B cell (primary cell): ENCODE results near the gene CELF4. TPM values are rescaled to one million over a fixed set of nuclear protein-coding genes. Genes with fewer than 3 reads are reported as not detected.

Experiments
- ATAC-seq: fragments of 200-7000 bp; cut with Tn5 transposase; one replicate; pipeline ENCODE4 v1.10.0; 2021; ENCODE audit warnings: low read depth, mild to moderate bottlenecking, moderate number of reproducible peaks, moderate library complexity
- CTCF ChIA-PET: fragments of 350-600 bp; sonication (Branson Sonifier 250); formaldehyde crosslinking; loops from one replicate; lab custom pipeline; 2021; ENCODE audit warnings: antibody characterized with exemption, inconsistent platforms; lab: Charles Lee
- POLR2A ChIA-PET: fragments of 350-600 bp; sonication (Branson Sonifier 250); formaldehyde crosslinking; loops from one replicate; lab custom pipeline; 2021; ENCODE audit warnings: antibody characterized with exemption; lab: Charles Lee
- DNase-seq: peaks from one replicate; pipeline ENCODE4 v3.0.0; 2013
- H2AFZ ChIP-seq: 2 replicates; pipeline ENCODE4 v1.6.1; 2012; ENCODE audit warnings: mild to moderate bottlenecking, low read depth, low read length; ENCODE audit not compliant: insufficient read depth, poor library complexity, severe bottlenecking
- H3K27ac ChIP-seq, 2 donors: 1 replicate in 1 of 2; 2 replicates in 1 of 2; pipeline ENCODE4 v1.5.1; 2012 to 2013; ENCODE audit warnings: low read length in 2 of 2, mild to moderate bottlenecking in 2 of 2, moderate library complexity in 1 of 2
- H3K27me3 ChIP-seq, 4 experiments: fragments of 200-600 bp in 1 of 4; sonication (generic) in 1 of 4; replicated peaks in 1 of 4; 1 replicate in 2 of 4; 2 replicates in 2 of 4; pipeline versions ENCODE4 v1.6.1 to v1.7.0; 2013 to 2016; ENCODE audit warnings: low read length in 3 of 4, mild to moderate bottlenecking in 2 of 4, mixed read lengths in 1 of 4, moderate library complexity in 1 of 4; ENCODE audit not compliant: insufficient read depth in 4 of 4, control insufficient read depth in 3 of 4; ENCODE audit errors: control extremely low read depth in 1 of 4
- H3K36me3 ChIP-seq, 2 experiments: replicated peaks in 1 of 2; 1 replicate in 1 of 2; 2 replicates in 1 of 2; pipeline versions ENCODE4 v1.6.1 to v1.7.1; 2013; ENCODE audit warnings: low read length in 1 of 2; ENCODE audit not compliant: insufficient read depth in 2 of 2, control insufficient read depth in 1 of 2; ENCODE audit errors: control extremely low read depth in 1 of 2, extremely low read depth in 1 of 2
- H3K4me1 ChIP-seq, 2 donors: fragments of 200-600 bp in 1 of 2; sonication (generic) in 1 of 2; 1 replicate in 1 of 2; 2 replicates in 1 of 2; pipeline versions ENCODE4 v1.5.1 to v1.6.1; 2013 to 2017; ENCODE audit warnings: low read length in 2 of 2; ENCODE audit not compliant: control insufficient read depth in 2 of 2, insufficient read depth in 2 of 2
- H3K4me2 ChIP-seq: replicated peaks from 2 replicates; pipeline ENCODE3; 2012; ENCODE audit warnings: mild to moderate bottlenecking, low read depth, low read length; ENCODE audit not compliant: poor library complexity, severe bottlenecking
- H3K4me3 ChIP-seq, 5 experiments: fragments of 200-600 bp in 1 of 5; sonication (generic) in 1 of 5; 1 replicate in 3 of 5; 2 replicates in 2 of 5; pipeline versions ENCODE4 v1.5.1 to v1.7.0; 2011 to 2016; ENCODE audit warnings: low read length in 4 of 5, mild to moderate bottlenecking in 4 of 5, low read depth in 2 of 5, control low read depth in 1 of 5, moderate library complexity in 1 of 5; ENCODE audit not compliant: insufficient read depth in 1 of 5; ENCODE audit errors: control extremely low read depth in 1 of 5, extremely low read depth in 1 of 5
- H3K79me2 ChIP-seq: fragments of 200-600 bp; sonication (generic); one replicate; pipeline ENCODE4 v1.6.0; 2016; ENCODE audit warnings: low read length; ENCODE audit not compliant: control insufficient read depth, insufficient read depth
- H3K9ac ChIP-seq: fragments of 200-600 bp; sonication (generic); 2 replicates; pipeline ENCODE4 v1.6.1; 2017; ENCODE audit warnings: mild to moderate bottlenecking, low read length, moderate library complexity
- H3K9me3 ChIP-seq, 3 donors: one replicate each; pipeline versions ENCODE4 v1.6.1 to v1.7.1; 2013; ENCODE audit warnings: low read length in 2 of 3; ENCODE audit not compliant: control insufficient read depth in 2 of 3, insufficient read depth in 1 of 3; ENCODE audit errors: control extremely low read depth in 1 of 3
- H4K20me1 ChIP-seq: 2 replicates; pipeline ENCODE4 v1.6.0; 2012; ENCODE audit warnings: mild to moderate bottlenecking, low read length; ENCODE audit not compliant: insufficient read depth, control insufficient read depth, poor library complexity, severe bottlenecking
- H3K27ac Mint-ChIP-seq: one replicate; pipeline ENCODE4 v1.8.0; 2021; ENCODE audit warnings: mixed read lengths
- H3K27me3 Mint-ChIP-seq: one replicate; pipeline ENCODE4 v1.8.0; 2021; ENCODE audit warnings: mixed read lengths
- H3K4me1 Mint-ChIP-seq: one replicate; pipeline ENCODE4 v1.8.0; 2021; ENCODE audit warnings: mixed read lengths
- H3K4me3 Mint-ChIP-seq: one replicate; pipeline ENCODE4 v1.8.0; 2021; ENCODE audit warnings: mixed read lengths
- H3K9me3 Mint-ChIP-seq: one replicate; pipeline ENCODE4 v1.8.0; 2022; ENCODE audit warnings: mixed read lengths; ENCODE audit not compliant: insufficient read depth
- EZH2 ChIP-seq: IDR thresholded peaks from 2 replicates; pipeline ENCODE4 v1.6.1; 2012; ENCODE audit warnings: borderline replicate concordance, low read depth, mild to moderate bottlenecking, moderate library complexity, low read length; ENCODE audit not compliant: insufficient read depth, poor library complexity, severe bottlenecking
- WGBS: methylation state at CpG from one replicate; pipeline ENCODE4 v1.1.5; 2013; ENCODE audit warnings: missing lambda C conversion rate; ENCODE audit not compliant: insufficient coverage; 5-methylcytosine and 5-hydroxymethylcytosine counted together
- intact Hi-C: fragments of 100-400 bp; cut with micrococcal nuclease; formaldehyde crosslinking; loops from one replicate; pipeline ENCODE4 v1.10.0; 2022
- polyA plus RNA-seq: library from polyadenylated mRNA; depleted of rRNA; stranded (reverse); fragments of >200 nt; gene quantifications from 2 replicates; pipeline ENCODE4 v1.2.3, GENCODE V29; 2012
- total RNA-seq, 2 donors: library from RNA; stranded (reverse); fragments of 120-200 nt in 1 of 2; gene quantifications; 1 replicate in 1 of 2; 2 replicates in 1 of 2; pipeline versions ENCODE4 v1.2.3 to v1.2.4, GENCODE V29; 2013 to 2022
- TF ChIP-seq, protein P1 (sequence below): fragments of 200-600 bp; IDR thresholded peaks from one replicate; pipeline ENCODE4 v1.8.0; 2022; ENCODE audit warnings: antibody characterized with exemption, mild to moderate bottlenecking

The CELF4 gene
- total and polyA plus RNA-seq, 2 donors (not counting 1 experiment from before 2014, with no cell fraction given) = not detected

DNA sequence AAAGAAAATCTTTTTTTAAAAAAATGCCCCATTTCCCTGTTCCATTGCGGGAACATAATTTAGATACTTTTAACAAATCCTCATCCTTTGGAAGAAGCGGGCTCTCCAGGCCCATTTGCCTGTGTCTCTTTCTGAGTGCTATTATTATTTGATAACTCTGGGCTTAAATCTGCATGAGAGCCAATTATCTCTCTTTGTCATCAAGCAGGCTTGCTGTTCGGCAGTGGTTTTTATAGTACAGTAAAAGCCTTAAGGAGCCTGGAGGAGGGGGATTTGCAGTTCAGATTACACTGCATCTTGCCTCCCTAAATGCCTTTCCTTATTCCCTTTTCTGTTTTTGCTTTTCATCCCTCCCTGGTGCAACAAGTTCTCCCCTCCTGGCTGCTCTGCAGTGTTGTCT lies 50.6 kb downstream of the CELF4 start:
- ATAC-seq (no peak), DNase-seq (no peak)
- H3K9me3 Mint-ChIP-seq = peaks cover under 1% of the 10 kb centered on the region
- Histone ChIP-seq H4K20me1 (no peaks in the 10 kb centered on the region), H3K9ac (no peak overlapping the region), H3K4me3 (no peak overlapping the region), H3K4me2 (no peak overlapping the region), H3K4me1 (no peaks in the 10 kb centered on the region), H3K9me3 (peaks cover 0 to 23% (median 0%) of the 10 kb centered on the region in 3 donors), H2AFZ (no peak overlapping the region), H3K79me2 (no peaks in the 10 kb centered on the region), H3K36me3 (no peaks in the 10 kb centered on the region), H3K27ac (no peak overlapping the region), H3K27me3 (peaks cover 0 to 5% (median 0%) of the 10 kb centered on the region in 4 experiments)
- CTCF ChIA-PET = no interaction called here
- H3K27ac Mint-ChIP-seq = no peak overlapping the region
- POLR2A ChIA-PET = no interaction called here
- TF ChIP-seq, protein P1, sequence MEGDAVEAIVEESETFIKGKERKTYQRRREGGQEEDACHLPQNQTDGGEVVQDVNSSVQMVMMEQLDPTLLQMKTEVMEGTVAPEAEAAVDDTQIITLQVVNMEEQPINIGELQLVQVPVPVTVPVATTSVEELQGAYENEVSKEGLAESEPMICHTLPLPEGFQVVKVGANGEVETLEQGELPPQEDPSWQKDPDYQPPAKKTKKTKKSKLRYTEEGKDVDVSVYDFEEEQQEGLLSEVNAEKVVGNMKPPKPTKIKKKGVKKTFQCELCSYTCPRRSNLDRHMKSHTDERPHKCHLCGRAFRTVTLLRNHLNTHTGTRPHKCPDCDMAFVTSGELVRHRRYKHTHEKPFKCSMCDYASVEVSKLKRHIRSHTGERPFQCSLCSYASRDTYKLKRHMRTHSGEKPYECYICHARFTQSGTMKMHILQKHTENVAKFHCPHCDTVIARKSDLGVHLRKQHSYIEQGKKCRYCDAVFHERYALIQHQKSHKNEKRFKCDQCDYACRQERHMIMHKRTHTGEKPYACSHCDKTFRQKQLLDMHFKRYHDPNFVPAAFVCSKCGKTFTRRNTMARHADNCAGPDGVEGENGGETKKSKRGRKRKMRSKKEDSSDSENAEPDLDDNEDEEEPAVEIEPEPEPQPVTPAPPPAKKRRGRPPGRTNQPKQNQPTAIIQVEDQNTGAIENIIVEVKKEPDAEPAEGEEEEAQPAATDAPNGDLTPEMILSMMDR = no peak
- no peak for TF ChIP-seq EZH2
- intact Hi-C loops = no loop called here
- no peaks in the 10 kb centered on the region for H3K4me1 Mint-ChIP-seq
- H3K27me3 Mint-ChIP-seq = peaks cover 5% of the 10 kb centered on the region
- no peak overlapping the region for H3K4me3 Mint-ChIP-seq
- WGBS = no CpG with 5 or more reads among the region's 3 CpGs

DNA sequence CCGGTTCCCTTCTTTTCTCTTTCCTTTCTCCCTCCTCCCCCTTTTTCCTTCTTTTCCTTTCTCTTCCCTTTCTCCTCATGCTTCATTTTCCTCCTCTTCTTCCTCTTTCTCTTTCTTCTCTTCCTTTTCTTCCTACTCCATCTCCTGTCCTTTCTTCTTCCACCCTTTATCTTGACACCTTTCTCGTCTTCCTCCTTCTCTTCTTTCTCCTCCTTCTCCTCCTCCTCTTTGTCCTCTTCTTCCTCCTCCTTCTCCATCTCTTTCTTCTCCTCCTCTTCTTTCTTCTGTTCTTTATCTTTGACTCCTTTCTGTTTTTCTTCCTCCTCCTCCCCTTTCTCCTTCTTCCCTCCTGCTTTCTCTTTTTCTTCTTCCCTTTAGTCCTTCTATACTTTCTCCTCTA lies 53.2 kb downstream of the CELF4 start:
- no peak overlapping the region for H2AFZ ChIP-seq
- peaks cover 0 to 35% (median 0%) of the 10 kb centered on the region in 3 donors for H3K9me3 ChIP-seq
- no peaks in the 10 kb centered on the region for H4K20me1 ChIP-seq
- no peak overlapping the region for H3K4me3 ChIP-seq
- ChIA-PET POLR2A (no interaction called here), CTCF (no interaction called here)
- Mint-ChIP-seq H3K4me1 (no peaks in the 10 kb centered on the region), H3K27ac (no peak overlapping the region), H3K27me3 (peaks cover 5% of the 10 kb centered on the region), H3K9me3 (peaks cover 5% of the 10 kb centered on the region), H3K4me3 (no peak overlapping the region)
- DNase-seq = no peak
- peaks cover 0 to 5% (median 0%) of the 10 kb centered on the region in 4 experiments for H3K27me3 ChIP-seq
- H3K9ac ChIP-seq = no peak overlapping the region
- H3K4me1 ChIP-seq = no peaks in the 10 kb centered on the region
- intact Hi-C loops = no loop called here
- no peak overlapping the region for H3K4me2 ChIP-seq
- ATAC-seq = no peak
- no peaks in the 10 kb centered on the region for H3K36me3 ChIP-seq
- no peak overlapping the region for H3K27ac ChIP-seq
- TF ChIP-seq, protein P1 = no peak
- no peak for TF ChIP-seq EZH2
- 86% methylated on average over 2 of the region's 2 CpGs for WGBS
- no peaks in the 10 kb centered on the region for H3K79me2 ChIP-seq
